Stimulated activated naive CD8-positive, alpha-beta T cell treated with anti-CD3 and anti-CD28 coated beads, Interleukin-15, Interleukin-2, amounts not matched to agents 100 ng/mL and 50 ng/mL, for 24 hours (primary cell): ENCODE measurements around the gene GLYATL2.

Source experiments
- H3K27ac Mint-ChIP-seq: one replicate; pipeline ENCODE4 v1.8.0; 2021; ENCODE audit warnings: mild to moderate bottlenecking, mixed read lengths
- H3K27me3 Mint-ChIP-seq: one replicate; pipeline ENCODE4 v1.8.0; 2021; ENCODE audit warnings: mixed read lengths
- H3K36me3 Mint-ChIP-seq: one replicate; pipeline ENCODE4 v1.8.0; 2021; ENCODE audit warnings: low read depth, mixed read lengths
- H3K4me1 Mint-ChIP-seq: one replicate; pipeline ENCODE4 v1.8.0; 2021; ENCODE audit warnings: low read depth, mixed read lengths
- H3K4me3 Mint-ChIP-seq: one replicate; pipeline ENCODE4 v1.8.0; 2021; ENCODE audit warnings: mild to moderate bottlenecking, mixed read lengths
- H3K9me3 Mint-ChIP-seq: one replicate; pipeline ENCODE4 v1.8.0; 2021; ENCODE audit warnings: mixed read lengths

GLYATL2 gene, protein sequence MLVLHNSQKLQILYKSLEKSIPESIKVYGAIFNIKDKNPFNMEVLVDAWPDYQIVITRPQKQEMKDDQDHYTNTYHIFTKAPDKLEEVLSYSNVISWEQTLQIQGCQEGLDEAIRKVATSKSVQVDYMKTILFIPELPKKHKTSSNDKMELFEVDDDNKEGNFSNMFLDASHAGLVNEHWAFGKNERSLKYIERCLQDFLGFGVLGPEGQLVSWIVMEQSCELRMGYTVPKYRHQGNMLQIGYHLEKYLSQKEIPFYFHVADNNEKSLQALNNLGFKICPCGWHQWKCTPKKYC

DNA sequence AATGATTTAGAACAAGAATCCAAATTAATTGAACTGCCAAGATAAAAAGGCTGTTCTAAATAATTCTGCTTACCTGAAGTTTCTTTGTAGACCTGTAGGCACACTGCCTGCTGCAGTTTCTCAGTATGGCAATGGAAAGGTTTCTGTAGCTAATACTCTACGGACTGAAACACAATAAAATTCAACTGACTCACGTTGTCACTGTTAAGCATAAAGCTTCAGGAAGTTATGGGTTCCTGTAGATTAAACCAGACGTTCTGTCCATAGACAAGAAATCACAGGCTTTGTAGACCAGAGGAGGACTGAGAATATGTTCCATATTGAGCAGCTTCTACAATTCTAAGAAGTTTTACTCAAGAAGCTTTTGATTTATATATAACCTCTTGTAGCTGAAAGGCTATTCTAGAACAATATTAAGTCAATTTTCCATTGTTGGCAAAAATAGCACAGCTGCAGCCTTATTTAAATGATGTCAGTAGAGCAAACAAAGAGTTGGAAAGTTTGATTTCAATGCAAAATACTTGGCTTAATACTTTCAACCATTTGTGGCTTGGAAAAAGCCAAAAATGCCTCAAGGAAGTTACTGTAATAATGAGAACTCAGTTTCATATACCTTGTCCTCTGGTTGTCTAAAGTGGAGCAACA lies at the start of gene GLYATL2:
Gene GLYATL2 (minus strand): TSS at position 344 of the 645 bp plus-strand sequence. CDS start 5,092 bp downstream, outside the sequence.
- Mint-ChIP-seq H3K9me3 (no peaks in the 10 kb centered on the region), H3K27me3 (peaks cover 16% of the 10 kb centered on the region), H3K4me3 (no peak within 1 kb of the TSS), H3K36me3 (no peaks in the 10 kb centered on the region), H3K27ac (no peak within 1 kb of the TSS), H3K4me1 (peaks cover 6% of the 10 kb centered on the region)

DNA sequence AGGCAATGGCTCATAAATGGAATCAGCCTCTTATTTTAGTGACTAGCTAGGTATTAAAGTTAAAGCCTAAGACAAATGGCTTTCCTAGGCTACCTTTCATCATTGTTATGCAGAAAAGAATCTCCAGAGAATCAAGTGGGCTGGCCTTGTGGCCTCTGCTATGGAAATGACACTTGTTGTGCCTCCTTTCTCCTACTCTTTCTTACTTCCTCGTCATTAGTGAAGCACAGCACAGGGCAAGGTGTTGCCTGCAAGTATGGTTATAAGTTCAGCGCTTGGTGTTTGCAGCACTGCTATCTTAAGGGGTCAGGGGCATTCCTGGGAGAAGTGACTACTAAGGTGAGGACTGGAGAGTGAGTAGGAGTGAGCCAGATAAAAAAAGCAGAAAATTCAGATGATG lies 49.4 kb upstream of the GLYATL2 start:
- Mint-ChIP-seq H3K36me3 (no peaks in the 10 kb centered on the region), H3K9me3 (no peaks in the 10 kb centered on the region), H3K4me1 (no peaks in the 10 kb centered on the region), H3K4me3 (no peak overlapping the region), H3K27me3 (no peaks in the 10 kb centered on the region), H3K27ac (no peak overlapping the region)

- Mint-ChIP-seq H3K4me1 (no peaks in the 10 kb centered on the region), H3K9me3 (no peaks in the 10 kb centered on the region), H3K27me3 (peaks cover 3% of the 10 kb centered on the region), H3K4me3 (no peak overlapping the region), H3K27ac (no peak overlapping the region), H3K36me3 (no peaks in the 10 kb centered on the region)
Observed at GRCh38 chr11:58888579-58888978, 44.1 kb upstream of the GLYATL2 start.

GRCh38 chr11:58887452-58887851 lies 42.9 kb upstream of the GLYATL2 start:
- no peaks in the 10 kb centered on the region for H3K36me3 Mint-ChIP-seq
- no peaks in the 10 kb centered on the region for H3K4me1 Mint-ChIP-seq
- no peak overlapping the region for H3K27ac Mint-ChIP-seq
- peaks cover 7% of the 10 kb centered on the region for H3K27me3 Mint-ChIP-seq
- H3K9me3 Mint-ChIP-seq: no peaks in the 10 kb centered on the region
- H3K4me3 Mint-ChIP-seq: no peak overlapping the region

- Mint-ChIP-seq H3K4me3 (no peak overlapping the region), H3K27ac (no peak overlapping the region), H3K4me1 (no peaks in the 10 kb centered on the region), H3K27me3 (peaks cover 21% of the 10 kb centered on the region), H3K36me3 (no peaks in the 10 kb centered on the region), H3K9me3 (no peaks in the 10 kb centered on the region)
Observed at GRCh38 chr11:58880625-58881024, 36.1 kb upstream of the GLYATL2 start.

DNA sequence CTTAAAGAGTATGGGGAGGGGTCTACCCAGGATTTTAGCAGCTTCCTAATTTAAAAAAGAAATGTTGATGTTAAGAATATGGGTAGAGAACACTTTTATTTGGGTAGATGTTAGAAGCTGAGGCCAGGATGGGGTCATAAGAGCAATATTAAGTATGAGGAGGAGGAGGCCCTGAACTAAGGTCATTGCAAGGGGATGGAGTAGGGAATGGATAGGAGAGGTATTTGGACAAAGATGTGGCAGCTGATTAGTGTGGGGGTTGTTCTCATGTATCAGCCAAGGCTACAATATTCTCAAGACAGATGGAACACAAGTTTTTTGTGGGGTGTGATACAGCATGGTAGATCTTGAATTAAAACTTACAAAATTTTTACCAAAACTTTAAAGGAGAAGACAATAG lies 35.7 kb upstream of the GLYATL2 start:
- Mint-ChIP-seq H3K27ac (no peak overlapping the region), H3K4me1 (no peaks in the 10 kb centered on the region), H3K9me3 (no peaks in the 10 kb centered on the region), H3K4me3 (no peak overlapping the region), H3K27me3 (peaks cover 23% of the 10 kb centered on the region), H3K36me3 (no peaks in the 10 kb centered on the region)

- Mint-ChIP-seq H3K27ac (no peak overlapping the region), H3K4me1 (no peaks in the 10 kb centered on the region), H3K27me3 (peaks cover 5% of the 10 kb centered on the region), H3K9me3 (peaks cover 5% of the 10 kb centered on the region), H3K4me3 (no peak overlapping the region), H3K36me3 (no peaks in the 10 kb centered on the region)
Observed at GRCh38 chr11:58867556-58867955, 23.1 kb upstream of the GLYATL2 start.

GRCh38 chr11:58866788-58867187 lies 22.3 kb upstream of the GLYATL2 start:
- Mint-ChIP-seq H3K27me3 (peaks cover 8% of the 10 kb centered on the region), H3K36me3 (no peaks in the 10 kb centered on the region), H3K9me3 (peaks cover 9% of the 10 kb centered on the region), H3K4me3 (no peak overlapping the region), H3K4me1 (no peaks in the 10 kb centered on the region), H3K27ac (no peak overlapping the region)

DNA sequence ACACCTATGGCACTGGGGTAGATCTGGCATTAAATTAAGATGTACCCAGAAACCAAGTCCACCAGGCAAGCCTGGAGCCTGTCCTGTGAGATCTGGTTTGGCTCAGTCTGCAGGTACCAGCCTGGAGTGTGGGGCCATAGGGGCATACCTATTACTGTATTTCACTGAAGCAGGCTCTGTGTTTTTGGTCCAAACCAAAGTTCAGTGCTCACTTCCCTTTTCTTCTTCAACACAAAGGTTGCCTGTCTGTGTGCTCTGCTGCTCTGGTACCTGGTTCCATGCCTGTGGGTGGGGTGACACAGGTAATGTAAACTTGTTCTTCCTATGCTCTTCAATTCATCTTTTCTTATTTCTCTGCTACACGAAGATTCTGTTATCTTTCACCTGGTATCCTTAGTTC lies 19.8 kb upstream of the GLYATL2 start:
- Mint-ChIP-seq H3K36me3 (no peaks in the 10 kb centered on the region), H3K4me3 (no peak overlapping the region), H3K27me3 (peaks cover 15% of the 10 kb centered on the region), H3K4me1 (no peaks in the 10 kb centered on the region), H3K27ac (no peak overlapping the region), H3K9me3 (peaks cover 9% of the 10 kb centered on the region)

- H3K27ac Mint-ChIP-seq: no peak overlapping the region
- H3K27me3 Mint-ChIP-seq: peaks cover 21% of the 10 kb centered on the region
- H3K9me3 Mint-ChIP-seq: peaks cover 9% of the 10 kb centered on the region
- no peaks in the 10 kb centered on the region for H3K4me1 Mint-ChIP-seq
- H3K36me3 Mint-ChIP-seq: no peaks in the 10 kb centered on the region
- H3K4me3 Mint-ChIP-seq: no peak overlapping the region
Observed at GRCh38 chr11:58863697-58864096, 19.2 kb upstream of the GLYATL2 start.

DNA sequence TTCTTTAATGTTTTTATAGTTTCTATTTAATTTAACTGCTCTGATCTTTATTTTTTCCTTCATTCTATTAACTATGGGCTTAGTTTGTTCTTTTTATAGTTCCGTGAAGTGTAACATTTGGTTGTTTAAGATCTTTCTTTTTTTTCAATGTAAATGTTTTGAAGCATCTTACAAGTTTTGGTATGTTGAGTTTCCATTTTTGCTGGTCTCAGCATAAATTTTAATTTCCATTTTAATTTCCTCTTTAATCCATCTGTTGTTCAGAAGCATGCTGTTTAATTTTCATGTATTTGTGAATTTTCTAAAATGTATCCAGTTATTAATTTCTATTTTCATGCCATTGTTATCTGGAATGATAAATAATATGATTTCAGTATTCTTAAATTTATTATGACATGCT lies 17.0 kb upstream of the GLYATL2 start:
- peaks cover 22% of the 10 kb centered on the region for H3K27me3 Mint-ChIP-seq
- H3K4me1 Mint-ChIP-seq: no peaks in the 10 kb centered on the region
- H3K4me3 Mint-ChIP-seq: no peak overlapping the region
- H3K27ac Mint-ChIP-seq: no peak overlapping the region
- H3K36me3 Mint-ChIP-seq: no peaks in the 10 kb centered on the region
- H3K9me3 Mint-ChIP-seq: peaks cover 9% of the 10 kb centered on the region

DNA sequence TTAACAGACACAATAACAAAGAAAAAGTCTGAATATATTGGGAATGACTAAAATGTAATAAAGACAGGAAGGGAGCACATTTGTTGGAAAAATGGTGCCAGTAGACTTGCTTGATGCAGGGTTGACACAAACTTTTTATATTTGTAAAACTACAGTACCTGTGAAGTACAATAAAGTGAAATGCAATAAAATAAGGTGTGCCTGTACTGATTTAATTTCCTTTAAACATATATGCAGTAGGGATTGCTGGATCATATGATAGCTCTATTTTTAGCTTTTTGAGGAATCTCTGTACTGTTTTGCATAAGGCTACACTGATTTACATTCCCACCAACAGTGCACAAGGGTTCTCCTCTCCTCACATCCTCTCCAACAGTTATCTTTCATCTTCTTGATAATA lies 12.3 kb upstream of the GLYATL2 start:
- Mint-ChIP-seq H3K4me3 (no peak overlapping the region), H3K27me3 (peaks cover 14% of the 10 kb centered on the region), H3K4me1 (no peaks in the 10 kb centered on the region), H3K9me3 (no peaks in the 10 kb centered on the region), H3K36me3 (no peaks in the 10 kb centered on the region), H3K27ac (no peak overlapping the region)

DNA sequence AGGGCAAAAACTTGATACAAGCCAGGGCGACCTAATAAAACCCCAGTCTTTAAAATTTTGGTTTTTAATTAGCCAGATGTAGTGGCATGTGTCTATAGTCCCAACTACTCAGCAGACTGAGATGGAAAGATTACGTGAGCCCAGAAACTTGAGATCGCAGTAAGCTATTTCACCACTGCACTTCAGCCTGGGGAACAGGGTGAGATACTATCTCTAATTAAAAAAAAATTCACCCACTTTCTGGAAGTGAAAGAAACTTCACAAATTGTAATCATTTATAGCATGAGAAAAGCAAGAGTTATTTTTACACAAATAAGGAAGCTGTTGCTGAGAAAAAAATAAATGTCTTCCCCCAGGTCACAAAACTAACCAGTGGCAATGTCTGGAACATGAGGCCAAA lies 882 bp upstream of the GLYATL2 start:
- Mint-ChIP-seq H3K9me3 (no peaks in the 10 kb centered on the region), H3K4me3 (no peak overlapping the region), H3K27ac (no peak overlapping the region), H3K4me1 (peaks cover 6% of the 10 kb centered on the region), H3K36me3 (no peaks in the 10 kb centered on the region), H3K27me3 (peaks cover 16% of the 10 kb centered on the region)

DNA sequence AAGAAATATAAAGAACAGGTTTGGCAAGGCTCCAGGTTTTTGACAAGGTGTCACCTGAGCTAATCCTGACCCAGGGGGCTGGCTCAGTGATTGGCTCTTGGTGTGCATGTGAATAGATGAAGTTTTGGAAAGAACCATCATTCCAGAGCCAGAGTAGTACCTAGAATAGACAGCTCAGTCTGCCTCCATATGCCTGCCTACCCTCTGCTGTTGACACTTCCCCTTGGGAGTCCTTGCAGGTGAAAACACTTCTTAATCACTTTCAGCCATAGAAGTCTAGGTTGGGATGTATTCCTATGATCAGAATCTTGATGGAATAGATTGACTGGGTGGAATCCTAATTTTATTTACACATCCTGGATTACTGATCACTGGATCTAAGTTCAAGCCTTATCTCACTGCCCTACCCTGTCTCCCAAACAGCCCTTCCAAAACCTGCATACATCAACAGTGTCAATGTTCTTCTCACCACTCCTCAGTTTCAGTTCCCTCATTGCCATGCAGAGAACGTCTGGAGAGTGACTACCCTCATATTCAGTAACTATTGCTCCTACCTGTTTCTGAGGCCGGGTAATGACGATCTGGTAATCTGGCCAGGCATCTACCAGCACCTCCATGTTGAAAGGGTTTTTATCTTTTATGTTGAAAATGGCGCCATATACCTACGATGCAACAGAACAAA lies 6.7 kb downstream of the GLYATL2 start:
- no peaks in the 10 kb centered on the region for H3K36me3 Mint-ChIP-seq
- H3K27ac Mint-ChIP-seq: no peak overlapping the region
- peaks cover 6% of the 10 kb centered on the region for H3K9me3 Mint-ChIP-seq
- no peaks in the 10 kb centered on the region for H3K4me1 Mint-ChIP-seq
- no peak overlapping the region for H3K4me3 Mint-ChIP-seq
- peaks cover 13% of the 10 kb centered on the region for H3K27me3 Mint-ChIP-seq

GRCh38 chr11:58832056-58832645 lies 12.4 kb downstream of the GLYATL2 start:
- H3K27ac Mint-ChIP-seq: no peak overlapping the region
- H3K9me3 Mint-ChIP-seq: peaks cover 3% of the 10 kb centered on the region
- H3K27me3 Mint-ChIP-seq: peaks cover 9% of the 10 kb centered on the region
- H3K36me3 Mint-ChIP-seq: no peaks in the 10 kb centered on the region
- no peaks in the 10 kb centered on the region for H3K4me1 Mint-ChIP-seq
- no peak overlapping the region for H3K4me3 Mint-ChIP-seq
